Measurements from ENCODE around the gene SEC24B. TPM values are rescaled to one million over a fixed set of nuclear protein-coding genes. Genes with fewer than 3 reads are reported as not detected.

SEC24B gene
- total RNA-seq, 2 experiments from 2014 or later = 25.8 to 26.0 TPM

DNA sequence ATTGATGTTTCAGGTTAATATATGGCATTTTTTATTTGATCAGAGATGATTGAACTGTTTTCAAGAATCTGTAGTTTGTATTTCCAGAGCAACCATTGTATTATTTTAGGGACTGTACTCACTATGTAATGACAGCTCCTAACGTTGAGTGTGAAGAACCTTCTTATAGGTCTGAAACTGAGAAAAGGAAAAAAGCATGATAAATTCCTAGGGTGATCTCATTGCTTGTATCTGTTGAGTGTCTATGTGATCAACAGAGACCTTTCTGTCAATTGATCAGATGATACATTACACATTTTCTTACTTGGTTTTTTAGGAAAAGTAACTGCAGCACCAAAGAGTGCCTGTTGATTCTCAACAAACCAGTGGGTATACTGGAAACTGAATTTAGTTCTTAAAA lies 40.2 kb downstream of the SEC24B start:
- intact Hi-C loops (cut with micrococcal nuclease) = no loop called here
- peak; percentile 24 for ATAC-seq

DNA sequence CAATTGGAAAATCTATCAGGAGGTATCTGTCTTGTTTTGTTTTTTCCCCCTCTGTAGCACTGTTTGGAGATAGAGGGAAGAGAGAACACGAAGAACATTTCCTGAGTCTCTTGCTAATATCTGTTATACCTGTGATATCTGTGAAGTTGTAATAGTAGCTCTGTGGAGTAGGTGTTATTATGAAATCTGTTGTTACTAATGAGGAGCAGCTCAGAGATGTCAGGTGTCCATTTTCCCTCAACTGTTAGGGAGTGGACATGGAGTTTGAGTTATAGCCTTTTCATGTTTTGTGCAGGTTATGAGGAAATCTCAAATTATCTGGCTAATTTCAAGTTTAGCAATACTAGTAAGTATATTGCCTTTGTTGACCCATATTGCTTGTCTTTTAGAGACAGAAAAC lies 52.4 kb downstream of the SEC24B start:
- TF ChIP-seq, protein P1, sequence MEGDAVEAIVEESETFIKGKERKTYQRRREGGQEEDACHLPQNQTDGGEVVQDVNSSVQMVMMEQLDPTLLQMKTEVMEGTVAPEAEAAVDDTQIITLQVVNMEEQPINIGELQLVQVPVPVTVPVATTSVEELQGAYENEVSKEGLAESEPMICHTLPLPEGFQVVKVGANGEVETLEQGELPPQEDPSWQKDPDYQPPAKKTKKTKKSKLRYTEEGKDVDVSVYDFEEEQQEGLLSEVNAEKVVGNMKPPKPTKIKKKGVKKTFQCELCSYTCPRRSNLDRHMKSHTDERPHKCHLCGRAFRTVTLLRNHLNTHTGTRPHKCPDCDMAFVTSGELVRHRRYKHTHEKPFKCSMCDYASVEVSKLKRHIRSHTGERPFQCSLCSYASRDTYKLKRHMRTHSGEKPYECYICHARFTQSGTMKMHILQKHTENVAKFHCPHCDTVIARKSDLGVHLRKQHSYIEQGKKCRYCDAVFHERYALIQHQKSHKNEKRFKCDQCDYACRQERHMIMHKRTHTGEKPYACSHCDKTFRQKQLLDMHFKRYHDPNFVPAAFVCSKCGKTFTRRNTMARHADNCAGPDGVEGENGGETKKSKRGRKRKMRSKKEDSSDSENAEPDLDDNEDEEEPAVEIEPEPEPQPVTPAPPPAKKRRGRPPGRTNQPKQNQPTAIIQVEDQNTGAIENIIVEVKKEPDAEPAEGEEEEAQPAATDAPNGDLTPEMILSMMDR (IDR thresholded peaks at IDR 0.05) = no peak
- no peak for ATAC-seq
- intact Hi-C loops (cut with micrococcal nuclease) = no loop called here
- no peak for DNase-seq
- no peaks in the 10 kb centered on the region for H3K27me3 Mint-ChIP-seq
- CTCF ChIA-PET = interaction anchor here (1.2 kb wide), 1 partner anchor 24 kb away, joined by 3 read pairs; no protein-coding TSS in a partner anchor
- no peak overlapping the region for H3K27ac Mint-ChIP-seq
- H3K36me3 Mint-ChIP-seq (ENCODE audit: low read depth) = peaks cover 35% of the 10 kb centered on the region
- H3K4me3 Mint-ChIP-seq = no peak overlapping the region
- H3K9me3 Mint-ChIP-seq = no peaks in the 10 kb centered on the region
- peaks cover 24% of the 10 kb centered on the region for H3K4me1 Mint-ChIP-seq (ENCODE audit: low read depth)
- POLR2A ChIA-PET = no interaction called here

More for the DNA sequence above, 40.2 kb downstream of the SEC24B start:
- Mint-ChIP-seq H3K4me1 (ENCODE audit: low read depth) (peaks cover 43% of the 10 kb centered on the region), H3K27ac (no peak overlapping the region), H3K36me3 (ENCODE audit: low read depth) (peaks cover 35% of the 10 kb centered on the region), H3K9me3 (no peaks in the 10 kb centered on the region), H3K27me3 (no peaks in the 10 kb centered on the region), H3K4me3 (no peak overlapping the region)
- no peak for DNase-seq
- TF ChIP-seq, protein P1 (IDR thresholded peaks at IDR 0.05) = no peak
- CTCF ChIA-PET = no interaction called here
- POLR2A ChIA-PET = no interaction called here

DNA sequence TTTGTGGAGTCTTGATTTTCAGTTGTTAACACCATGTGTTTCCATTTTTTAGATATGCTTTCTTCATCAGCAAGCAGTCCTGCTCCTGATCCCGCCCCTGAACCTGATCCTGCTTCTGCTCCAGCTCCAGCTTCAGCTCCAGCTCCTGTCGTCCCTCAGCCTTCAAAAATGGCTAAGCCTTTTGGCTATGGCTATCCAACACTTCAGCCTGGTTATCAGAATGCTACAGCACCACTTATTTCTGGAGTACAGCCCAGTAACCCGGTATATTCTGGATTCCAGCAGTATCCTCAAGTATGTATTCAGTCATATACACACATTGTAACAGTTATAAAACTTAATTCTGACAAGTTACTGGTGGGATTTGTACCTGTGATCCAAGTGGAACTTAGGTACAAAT lies 60.9 kb downstream of the SEC24B start:
- TF ChIP-seq, protein P1 (IDR thresholded peaks at IDR 0.05) = no peak

DNA sequence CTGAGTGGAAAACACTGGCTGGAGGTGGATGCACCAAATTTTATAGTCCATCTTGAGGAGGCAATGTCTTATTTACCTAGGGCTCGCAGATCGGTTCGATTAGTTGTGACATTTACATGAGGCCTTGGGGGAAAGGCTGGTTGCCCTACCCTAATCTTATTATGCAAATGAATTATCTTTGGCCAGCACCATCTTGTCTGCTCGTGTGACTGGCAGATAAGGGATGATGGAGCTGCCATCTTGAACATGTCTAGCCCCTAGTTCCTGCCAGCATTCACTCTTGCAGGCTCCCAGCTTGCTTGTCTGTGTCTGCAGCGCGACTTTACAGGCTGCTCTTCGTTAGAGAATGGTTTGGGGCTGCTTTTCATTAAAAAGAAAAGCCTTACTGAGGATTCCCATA lies 61.9 kb downstream of the SEC24B start:
- ATAC-seq (no peak), DNase-seq (no peak)
- intact Hi-C loops (cut with micrococcal nuclease) = no loop called here
- CTCF ChIA-PET = no interaction called here
- Mint-ChIP-seq H3K27ac (no peak overlapping the region), H3K36me3 (ENCODE audit: low read depth) (peaks cover 29% of the 10 kb centered on the region), H3K27me3 (no peaks in the 10 kb centered on the region), H3K9me3 (no peaks in the 10 kb centered on the region), H3K4me3 (no peak overlapping the region), H3K4me1 (ENCODE audit: low read depth) (peaks cover 4% of the 10 kb centered on the region)
- TF ChIP-seq, protein P1 (IDR thresholded peaks at IDR 0.05) = no peak
- POLR2A ChIA-PET = no interaction called here

More for the DNA sequence above, 60.9 kb downstream of the SEC24B start:
- POLR2A ChIA-PET = no interaction called here
- peaks cover 4% of the 10 kb centered on the region for H3K4me1 Mint-ChIP-seq (ENCODE audit: low read depth)
- H3K27me3 Mint-ChIP-seq = no peaks in the 10 kb centered on the region
- DNase-seq = no peak
- no peak overlapping the region for H3K4me3 Mint-ChIP-seq
- intact Hi-C loops (cut with micrococcal nuclease) = no loop called here
- ATAC-seq = no peak
- no peak overlapping the region for H3K27ac Mint-ChIP-seq
- H3K9me3 Mint-ChIP-seq = no peaks in the 10 kb centered on the region
- H3K36me3 Mint-ChIP-seq (ENCODE audit: low read depth) = peaks cover 29% of the 10 kb centered on the region
- CTCF ChIA-PET = no interaction called here

DNA sequence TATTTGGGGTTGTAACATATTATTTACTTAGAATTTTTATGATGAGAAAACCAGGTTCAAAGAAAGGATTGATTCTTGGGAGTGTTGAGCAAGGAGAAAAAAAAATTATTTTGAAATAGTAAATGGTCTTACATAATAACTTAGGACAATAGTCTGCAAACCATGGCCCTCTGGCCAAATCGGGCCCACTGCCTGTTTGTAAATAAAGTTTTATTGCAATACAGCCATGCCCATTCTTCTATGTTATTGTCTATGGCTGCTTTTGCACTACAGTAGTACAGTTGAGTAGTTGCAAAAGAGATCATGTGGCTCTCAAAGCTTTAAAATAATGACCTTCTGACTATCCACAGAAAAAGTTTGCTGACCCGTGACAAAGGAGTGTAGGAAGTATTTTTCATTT lies 63.3 kb downstream of the SEC24B start:
- DNase-seq = no peak
- peaks cover 28% of the 10 kb centered on the region for H3K36me3 Mint-ChIP-seq (ENCODE audit: low read depth)
- no peak overlapping the region for H3K27ac Mint-ChIP-seq
- no peaks in the 10 kb centered on the region for H3K27me3 Mint-ChIP-seq
- ATAC-seq = no peak
- H3K9me3 Mint-ChIP-seq = no peaks in the 10 kb centered on the region
- no peak overlapping the region for H3K4me3 Mint-ChIP-seq
- CTCF ChIA-PET = no interaction called here
- H3K4me1 Mint-ChIP-seq (ENCODE audit: low read depth) = peaks cover 4% of the 10 kb centered on the region
- intact Hi-C loops (cut with micrococcal nuclease) = no loop called here
- TF ChIP-seq, protein P1 (IDR thresholded peaks at IDR 0.05) = no peak
- POLR2A ChIA-PET = no interaction called here
